ENCODE data around the gene CDRT15.

DNA sequence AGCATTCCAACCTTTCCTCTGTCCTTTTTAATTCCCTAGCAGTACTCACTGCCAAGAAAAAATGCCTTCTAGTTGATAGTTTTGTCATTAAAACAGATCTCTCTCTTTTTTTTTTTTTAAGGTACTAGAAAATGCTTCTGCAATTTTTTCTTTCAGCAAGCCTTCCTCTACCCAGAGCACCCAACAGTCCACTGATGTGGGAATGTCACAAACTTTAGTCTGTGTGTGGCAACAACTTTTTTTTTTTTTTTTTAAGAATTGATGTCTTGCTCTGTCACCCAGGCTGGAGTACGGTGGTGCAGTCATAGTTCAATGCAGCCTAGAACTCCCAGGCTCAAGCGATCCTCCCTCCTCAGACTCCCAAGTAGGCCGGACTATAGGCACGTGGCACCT lies 34.7 kb downstream of the CDRT15 start:
- no peak for TF ChIP-seq POLR2A (IDR thresholded peaks at IDR 0.05)
- TF ChIP-seq, protein P1, sequence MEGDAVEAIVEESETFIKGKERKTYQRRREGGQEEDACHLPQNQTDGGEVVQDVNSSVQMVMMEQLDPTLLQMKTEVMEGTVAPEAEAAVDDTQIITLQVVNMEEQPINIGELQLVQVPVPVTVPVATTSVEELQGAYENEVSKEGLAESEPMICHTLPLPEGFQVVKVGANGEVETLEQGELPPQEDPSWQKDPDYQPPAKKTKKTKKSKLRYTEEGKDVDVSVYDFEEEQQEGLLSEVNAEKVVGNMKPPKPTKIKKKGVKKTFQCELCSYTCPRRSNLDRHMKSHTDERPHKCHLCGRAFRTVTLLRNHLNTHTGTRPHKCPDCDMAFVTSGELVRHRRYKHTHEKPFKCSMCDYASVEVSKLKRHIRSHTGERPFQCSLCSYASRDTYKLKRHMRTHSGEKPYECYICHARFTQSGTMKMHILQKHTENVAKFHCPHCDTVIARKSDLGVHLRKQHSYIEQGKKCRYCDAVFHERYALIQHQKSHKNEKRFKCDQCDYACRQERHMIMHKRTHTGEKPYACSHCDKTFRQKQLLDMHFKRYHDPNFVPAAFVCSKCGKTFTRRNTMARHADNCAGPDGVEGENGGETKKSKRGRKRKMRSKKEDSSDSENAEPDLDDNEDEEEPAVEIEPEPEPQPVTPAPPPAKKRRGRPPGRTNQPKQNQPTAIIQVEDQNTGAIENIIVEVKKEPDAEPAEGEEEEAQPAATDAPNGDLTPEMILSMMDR (IDR thresholded peaks at IDR 0.05) = no peak
- TF ChIP-seq POLR2AphosphoS5 (IDR thresholded peaks at IDR 0.05) = no peak
- no peak for TF ChIP-seq EP300 (IDR thresholded peaks at IDR 0.05)

Measured in sigmoid colon (tissue), 4 donors.